Caco-2 (cell line): ENCODE measurements around the gene TENM4. TPM values are rescaled to one million over a fixed set of nuclear protein-coding genes. Genes with fewer than 3 reads are reported as not detected.
A peak's percentile ranks its signal among the peaks of the same experiment; 100 is the strongest.

Experiments
- BruUV-seq: library from RNA; stranded (reverse); fragments of 400-500 nt; replicated peaks from 2 replicates; lab custom pipeline; 2021; lab: Mats Ljungman, UMichigan
- CTCF ChIA-PET: fragments of 300-600 bp; sonication (Branson Sonifier 250); formaldehyde crosslinking; loops from one replicate; lab custom pipeline; 2022; ENCODE audit warnings: antibody characterized with exemption; lab: Charles Lee
- POLR2A ChIA-PET: fragments of 300-600 bp; sonication (Branson Sonifier 250); formaldehyde crosslinking; loops from one replicate; lab custom pipeline; 2022; ENCODE audit warnings: antibody characterized with exemption; lab: Charles Lee
- DNase-seq, 2 experiments: peaks; one replicate each; pipeline versions ENCODE4 v3.0.0 to v3.0.0-alpha.2; 2020 to 2022
- H3K27me3 ChIP-seq: replicated peaks from 2 replicates; pipeline ENCODE4 v1.6.0; 2011; ENCODE audit warnings: low read length; ENCODE audit not compliant: control insufficient read depth, insufficient read depth
- H3K36me3 ChIP-seq: 2 replicates; pipeline ENCODE4 v1.5.1; 2011; ENCODE audit warnings: low read length; ENCODE audit not compliant: control insufficient read depth, insufficient read depth
- H3K4me1 ChIP-seq: fragments of 250-450 bp; sonication (Bioruptor Pico); 2 replicates; pipeline ENCODE4 v1.5.1; 2020; ENCODE audit warnings: mild to moderate bottlenecking
- H3K4me3 ChIP-seq: 2 replicates; pipeline ENCODE4 v1.5.1; 2011; ENCODE audit warnings: low read depth, mild to moderate bottlenecking, control low read depth, low read length
- H3K9me3 ChIP-seq: fragments of 250-450 bp; sonication (Bioruptor Pico); 2 replicates; pipeline ENCODE4 v1.5.1; 2020; ENCODE audit warnings: mild to moderate bottlenecking, moderate library complexity
- H3K27ac Mint-ChIP-seq: one replicate; pipeline ENCODE4 v1.8.0; 2022; ENCODE audit warnings: mixed read lengths; ENCODE audit not compliant: unreplicated experiment
- H3K27me3 Mint-ChIP-seq: one replicate; pipeline ENCODE4 v1.8.0; 2022; ENCODE audit warnings: mixed read lengths; ENCODE audit not compliant: insufficient read depth, unreplicated experiment
- H3K36me3 Mint-ChIP-seq: one replicate; pipeline ENCODE4 v1.8.0; 2022; ENCODE audit warnings: mild to moderate bottlenecking, mixed read lengths; ENCODE audit not compliant: insufficient read depth, unreplicated experiment
- H3K4me1 Mint-ChIP-seq: one replicate; pipeline ENCODE4 v1.8.0; 2022; ENCODE audit warnings: low read depth, mixed read lengths; ENCODE audit not compliant: unreplicated experiment
- H3K4me3 Mint-ChIP-seq: one replicate; pipeline ENCODE4 v1.8.0; 2022; ENCODE audit warnings: mild to moderate bottlenecking, moderate library complexity, mixed read lengths; ENCODE audit not compliant: unreplicated experiment
- H3K9me3 Mint-ChIP-seq: one replicate; pipeline ENCODE4 v1.8.0; 2022; ENCODE audit warnings: mixed read lengths; ENCODE audit not compliant: unreplicated experiment
- intact Hi-C: fragments of 100-400 bp; cut with micrococcal nuclease; formaldehyde crosslinking; loops from one replicate; pipeline ENCODE4 v1.10.0; 2022; ENCODE audit not compliant: unreplicated experiment
- total RNA-seq: library from RNA; stranded (reverse); gene quantifications from 2 replicates; pipeline ENCODE4 v1.2.3, GENCODE V29; 2022
- TF ChIP-seq, protein P1 (sequence below), 2 experiments: fragments of 200-600 bp in 1 of 2; IDR thresholded peaks; 1 replicate in 1 of 2; 2 replicates in 1 of 2; pipeline versions ENCODE4 v1.5.1 to v1.8.0; 2011 to 2022; ENCODE audit warnings: antibody characterized with exemption in 1 of 2, control low read depth in 1 of 2, inconsistent platforms in 1 of 2, low read depth in 1 of 2, low read length in 1 of 2, mild to moderate bottlenecking in 1 of 2, moderate library complexity in 1 of 2; ENCODE audit not compliant: insufficient read depth in 1 of 2, severe bottlenecking in 1 of 2, unreplicated experiment in 1 of 2

The TENM4 gene
- total RNA-seq, 1 experiment from 2014 or later: 1.1 TPM

DNA sequence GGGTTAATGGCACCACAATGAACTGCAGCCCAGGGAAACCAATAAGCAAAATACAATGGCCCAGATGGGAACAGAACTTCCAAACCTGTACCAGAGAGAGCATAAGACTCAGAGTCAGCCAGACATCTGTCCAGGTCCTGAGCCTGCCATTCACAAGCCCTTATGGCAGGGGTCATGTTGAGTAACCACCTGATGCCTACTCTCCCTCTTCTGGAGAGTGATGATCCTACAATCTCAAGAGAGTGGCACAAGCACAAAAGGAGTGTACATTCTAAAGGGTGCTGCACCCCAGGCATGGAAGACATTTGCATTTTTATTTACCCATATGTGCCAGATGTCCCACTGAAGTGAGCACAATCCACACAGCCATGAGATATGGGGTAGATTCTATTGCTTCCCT lies 10.6 kb downstream of the TENM4 start:
- H3K36me3 Mint-ChIP-seq: no peaks in the 10 kb centered on the region
- H3K4me3 Mint-ChIP-seq: no peak overlapping the region
- TF ChIP-seq, protein P1, sequence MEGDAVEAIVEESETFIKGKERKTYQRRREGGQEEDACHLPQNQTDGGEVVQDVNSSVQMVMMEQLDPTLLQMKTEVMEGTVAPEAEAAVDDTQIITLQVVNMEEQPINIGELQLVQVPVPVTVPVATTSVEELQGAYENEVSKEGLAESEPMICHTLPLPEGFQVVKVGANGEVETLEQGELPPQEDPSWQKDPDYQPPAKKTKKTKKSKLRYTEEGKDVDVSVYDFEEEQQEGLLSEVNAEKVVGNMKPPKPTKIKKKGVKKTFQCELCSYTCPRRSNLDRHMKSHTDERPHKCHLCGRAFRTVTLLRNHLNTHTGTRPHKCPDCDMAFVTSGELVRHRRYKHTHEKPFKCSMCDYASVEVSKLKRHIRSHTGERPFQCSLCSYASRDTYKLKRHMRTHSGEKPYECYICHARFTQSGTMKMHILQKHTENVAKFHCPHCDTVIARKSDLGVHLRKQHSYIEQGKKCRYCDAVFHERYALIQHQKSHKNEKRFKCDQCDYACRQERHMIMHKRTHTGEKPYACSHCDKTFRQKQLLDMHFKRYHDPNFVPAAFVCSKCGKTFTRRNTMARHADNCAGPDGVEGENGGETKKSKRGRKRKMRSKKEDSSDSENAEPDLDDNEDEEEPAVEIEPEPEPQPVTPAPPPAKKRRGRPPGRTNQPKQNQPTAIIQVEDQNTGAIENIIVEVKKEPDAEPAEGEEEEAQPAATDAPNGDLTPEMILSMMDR (IDR thresholded peaks at IDR 0.05; ENCODE audit: insufficient read depth in 1 of 2, low read depth in 1 of 2, low read length in 1 of 2, severe bottlenecking in 1 of 2, unreplicated experiment in 1 of 2): peak in 1 of 2 experiments; percentile 19
- no peak for DNase-seq
- peaks cover 6% of the 10 kb centered on the region for H3K27me3 Mint-ChIP-seq
- POLR2A ChIA-PET: no interaction called here
- Histone ChIP-seq H3K4me1 (no peaks in the 10 kb centered on the region), H3K9me3 (no peaks in the 10 kb centered on the region), H3K27me3 (no peaks in the 10 kb centered on the region), H3K36me3 (no peaks in the 10 kb centered on the region), H3K4me3 (no peak overlapping the region)
- H3K4me1 Mint-ChIP-seq: no peaks in the 10 kb centered on the region
- H3K9me3 Mint-ChIP-seq: no peaks in the 10 kb centered on the region
- CTCF ChIA-PET: no interaction called here
- intact Hi-C loops: no loop called here
- no peak overlapping the region for H3K27ac Mint-ChIP-seq
- no TSS peak for BruUV-seq

DNA sequence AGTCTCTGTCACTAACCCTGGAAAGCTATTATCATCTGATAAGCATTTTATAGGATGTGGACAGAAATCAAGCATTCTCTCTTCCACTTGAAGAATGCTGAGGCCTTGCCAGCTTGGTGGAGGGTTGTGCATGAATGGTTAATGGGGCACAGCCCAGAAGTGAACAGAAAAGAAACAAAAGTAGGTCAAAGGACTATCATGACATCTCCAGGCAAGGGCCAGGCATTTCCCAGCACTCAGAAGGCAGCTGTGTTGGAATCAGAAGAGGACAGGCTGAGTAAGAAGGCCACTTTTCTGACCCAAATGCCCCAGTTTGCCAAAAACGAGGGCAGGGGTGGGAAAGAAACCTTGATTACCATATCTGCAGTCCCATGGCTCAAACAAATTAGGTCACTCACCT lies 12.4 kb downstream of the TENM4 start:
- Mint-ChIP-seq H3K4me1 (no peaks in the 10 kb centered on the region), H3K36me3 (no peaks in the 10 kb centered on the region), H3K4me3 (no peak overlapping the region), H3K27ac (no peak overlapping the region), H3K27me3 (peaks cover 9% of the 10 kb centered on the region), H3K9me3 (no peaks in the 10 kb centered on the region)
- H3K36me3 ChIP-seq: no peaks in the 10 kb centered on the region
- TF ChIP-seq, protein P1 (IDR thresholded peaks at IDR 0.05; ENCODE audit: insufficient read depth in 1 of 2, low read depth in 1 of 2, low read length in 1 of 2, severe bottlenecking in 1 of 2, unreplicated experiment in 1 of 2): no peak
- H3K27me3 ChIP-seq: no peaks in the 10 kb centered on the region
- no peaks in the 10 kb centered on the region for H3K4me1 ChIP-seq
- CTCF ChIA-PET: no interaction called here
- POLR2A ChIA-PET: no interaction called here
- no peak overlapping the region for H3K4me3 ChIP-seq
- no peak for DNase-seq
- BruUV-seq: no TSS peak
- intact Hi-C loops: no loop called here
- no peaks in the 10 kb centered on the region for H3K9me3 ChIP-seq

DNA sequence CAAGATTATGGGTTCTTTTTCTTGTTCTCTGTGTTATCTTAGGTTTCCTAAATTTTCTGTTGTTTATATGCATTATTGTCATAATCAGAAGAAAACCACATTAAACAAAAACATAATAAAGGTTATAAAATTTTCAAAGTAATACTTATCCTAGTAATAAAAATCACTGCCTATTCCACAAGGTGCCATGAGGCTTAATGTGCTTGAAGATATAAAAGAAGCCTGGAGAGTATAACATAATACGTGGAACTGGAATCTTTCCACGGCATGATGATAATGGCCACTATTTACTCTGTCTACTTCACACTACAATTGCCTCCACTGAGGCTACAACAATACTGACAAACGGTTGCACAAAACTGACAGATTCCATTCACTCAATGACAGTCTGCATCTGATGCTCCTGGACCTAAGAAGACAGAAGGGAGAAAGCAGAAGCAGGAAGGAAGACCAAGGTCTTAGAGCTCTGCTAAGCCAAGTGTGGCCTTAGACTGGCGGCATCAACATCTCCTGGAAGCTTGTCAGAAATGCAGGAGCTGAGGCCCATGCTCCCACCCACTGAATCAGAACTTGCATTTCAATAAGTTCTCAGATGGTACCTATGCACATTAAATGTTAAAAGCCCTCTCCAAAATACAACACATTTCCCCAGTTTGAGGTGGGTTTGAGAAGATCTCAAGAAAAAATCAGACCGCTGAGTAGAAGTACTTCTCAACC lies 13.1 kb downstream of the TENM4 start:
- ChIA-PET POLR2A (no interaction called here), CTCF (no interaction called here)
- no TSS peak for BruUV-seq
- Mint-ChIP-seq H3K36me3 (no peaks in the 10 kb centered on the region), H3K27ac (no peak overlapping the region), H3K4me3 (no peak overlapping the region), H3K9me3 (no peaks in the 10 kb centered on the region), H3K27me3 (peaks cover 9% of the 10 kb centered on the region), H3K4me1 (no peaks in the 10 kb centered on the region)
- Histone ChIP-seq H3K27me3 (no peaks in the 10 kb centered on the region), H3K4me1 (no peaks in the 10 kb centered on the region), H3K4me3 (no peak overlapping the region), H3K36me3 (no peaks in the 10 kb centered on the region), H3K9me3 (no peaks in the 10 kb centered on the region)
- no peak for DNase-seq
- intact Hi-C loops: no loop called here
- TF ChIP-seq, protein P1 (IDR thresholded peaks at IDR 0.05; ENCODE audit: insufficient read depth in 1 of 2, low read depth in 1 of 2, low read length in 1 of 2, severe bottlenecking in 1 of 2, unreplicated experiment in 1 of 2): no peak
